Mesenchymal stem cell (in vitro differentiated cells and primary cell): ENCODE data around the gene LPA.
"Not testable (repeated sequence)": the region's sequence is repeated elsewhere in the genome, so short reads cannot be mapped to it uniquely, and the experiment has no call there.

Experiments
- DNase-seq: peaks from one replicate; pipeline ENCODE4 v3.0.0-alpha.2; 2013
- H2AFZ ChIP-seq: one replicate; pipeline ENCODE4 v1.6.1; 2013; ENCODE audit warnings: low read depth, mild to moderate bottlenecking, control low read depth, inconsistent platforms, low read length, moderate library complexity
- H2AK5ac ChIP-seq: 2 replicates; pipeline ENCODE4 v1.6.1; 2013; ENCODE audit warnings: low read length, moderate library complexity, mild to moderate bottlenecking, inconsistent platforms; ENCODE audit not compliant: severe bottlenecking
- H2BK120ac ChIP-seq: one replicate; pipeline ENCODE4 v1.6.1; 2013; ENCODE audit warnings: low read depth, mild to moderate bottlenecking, inconsistent platforms, low read length, moderate library complexity
- H2BK12ac ChIP-seq, 2 experiments: one replicate each; pipeline ENCODE4 v1.6.1; 2013; ENCODE audit warnings: inconsistent platforms in 2 of 2, low read length in 2 of 2, mild to moderate bottlenecking in 2 of 2, moderate library complexity in 2 of 2, control low read depth in 1 of 2
- H2BK15ac ChIP-seq: one replicate; pipeline ENCODE4 v1.6.1; 2013; ENCODE audit warnings: mild to moderate bottlenecking, low read depth, inconsistent platforms; ENCODE audit not compliant: poor library complexity, severe bottlenecking
- H2BK5ac ChIP-seq: 2 replicates; pipeline ENCODE4 v1.6.1; 2013; ENCODE audit warnings: low read depth, mild to moderate bottlenecking, low read length, control low read depth, inconsistent platforms; ENCODE audit not compliant: poor library complexity, severe bottlenecking
- H3K14ac ChIP-seq, 2 experiments: one replicate each; pipeline ENCODE4 v1.6.1; 2013; ENCODE audit warnings: inconsistent platforms in 2 of 2, low read length in 2 of 2, control low read depth in 1 of 2, mild to moderate bottlenecking in 1 of 2, moderate library complexity in 1 of 2
- H3K18ac ChIP-seq, 2 experiments: one replicate each; pipeline ENCODE4 v1.6.1; 2013; ENCODE audit warnings: inconsistent platforms in 2 of 2, low read length in 2 of 2, control low read depth in 1 of 2, low read depth in 1 of 2, mild to moderate bottlenecking in 1 of 2
- H3K23ac ChIP-seq, 2 experiments: one replicate each; pipeline ENCODE4 v1.6.1; 2013; ENCODE audit warnings: inconsistent platforms in 2 of 2, low read length in 2 of 2, mild to moderate bottlenecking in 2 of 2, moderate library complexity in 2 of 2, control low read depth in 1 of 2
- H3K27ac ChIP-seq: 2 replicates; pipeline ENCODE4 v1.5.1; 2013; ENCODE audit warnings: mild to moderate bottlenecking, moderate library complexity, low read length, control low read depth, inconsistent platforms; ENCODE audit not compliant: poor library complexity, severe bottlenecking
- H3K27me3 ChIP-seq, 2 experiments: 2 replicates each; pipeline versions ENCODE4 v1.6.1 to v1.7.0; 2013; ENCODE audit warnings: low read length in 2 of 2, mild to moderate bottlenecking in 2 of 2, moderate library complexity in 2 of 2, control low read depth in 1 of 2, inconsistent platforms in 1 of 2; ENCODE audit not compliant: control insufficient read depth in 1 of 2, insufficient read depth in 1 of 2
- H3K36me3 ChIP-seq, 2 experiments: 2 replicates each; pipeline versions ENCODE4 v1.6.1 to v1.7.0; 2013; ENCODE audit warnings: low read length in 2 of 2, control low read depth in 1 of 2, inconsistent platforms in 1 of 2, low read depth in 1 of 2, mild to moderate bottlenecking in 1 of 2; ENCODE audit not compliant: insufficient read depth in 2 of 2, control insufficient read depth in 1 of 2
- H3K4ac ChIP-seq, 2 experiments: one replicate each; pipeline ENCODE4 v1.6.1; 2013; ENCODE audit warnings: inconsistent platforms in 2 of 2, low read length in 2 of 2, mild to moderate bottlenecking in 2 of 2, moderate library complexity in 2 of 2, control low read depth in 1 of 2, low read depth in 1 of 2
- H3K4me1 ChIP-seq: 2 replicates; pipeline ENCODE4 v1.6.1; 2013; ENCODE audit warnings: low read depth, low read length, control low read depth; ENCODE audit not compliant: control insufficient read depth, insufficient read depth
- H3K4me2 ChIP-seq: 2 replicates; pipeline ENCODE4 v1.6.1; 2013; ENCODE audit warnings: low read length, mild to moderate bottlenecking, inconsistent platforms; ENCODE audit not compliant: poor library complexity, severe bottlenecking
- H3K4me3 ChIP-seq, 2 experiments: 2 replicates each; pipeline versions ENCODE4 v1.5.1 to v1.7.0; 2013; ENCODE audit warnings: low read length in 2 of 2, mild to moderate bottlenecking in 2 of 2, control low read depth in 1 of 2, low read depth in 1 of 2; ENCODE audit not compliant: insufficient read depth in 1 of 2
- H3K79me1 ChIP-seq: replicated peaks from 2 replicates; pipeline ENCODE4 v1.6.1; 2013; ENCODE audit warnings: mild to moderate bottlenecking, control low read depth, low read length, inconsistent platforms; ENCODE audit not compliant: poor library complexity, severe bottlenecking
- H3K9ac ChIP-seq: 2 replicates; pipeline ENCODE4 v1.7.0; 2013; ENCODE audit warnings: mild to moderate bottlenecking, low read length, moderate library complexity
- H3K9me3 ChIP-seq: 2 replicates; pipeline ENCODE4 v1.7.0; 2013; ENCODE audit warnings: mild to moderate bottlenecking, low read length; ENCODE audit not compliant: control insufficient read depth
- H4K8ac ChIP-seq: one replicate; pipeline ENCODE4 v1.6.1; 2013; ENCODE audit warnings: inconsistent platforms, mild to moderate bottlenecking, low read length, moderate library complexity
- H4K91ac ChIP-seq: one replicate; pipeline ENCODE4 v1.6.1; 2013; ENCODE audit warnings: mild to moderate bottlenecking, low read length, inconsistent platforms
- WGBS: methylation state at CpG from one replicate; pipeline ENCODE4 v1.1.7; 2013; ENCODE audit warnings: mixed read lengths; 5-methylcytosine and 5-hydroxymethylcytosine counted together

Gene LPA

DNA sequence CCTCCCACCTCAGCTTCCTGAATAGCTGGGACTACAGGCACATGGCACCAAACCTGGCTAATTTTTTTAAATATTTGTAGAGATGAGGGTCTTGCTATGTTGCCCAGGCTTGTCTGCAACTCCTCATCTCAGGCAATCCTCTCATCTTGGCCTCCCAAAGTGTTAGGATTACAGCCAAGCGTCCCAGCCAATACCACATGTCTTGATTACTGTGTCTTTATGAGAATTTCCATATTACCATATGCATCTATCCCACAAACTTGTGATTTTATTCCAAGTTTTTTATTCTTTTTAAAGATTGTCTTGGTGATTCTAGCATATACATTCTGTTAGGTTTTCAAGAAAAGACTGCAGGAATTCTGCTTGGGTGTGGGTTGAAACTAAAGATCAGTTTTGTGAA is 82.7 kb downstream of the LPA start:
- no peaks in the 10 kb centered on the region for H3K27me3 ChIP-seq
- no peak overlapping the region for H3K4me3 ChIP-seq
- H3K23ac ChIP-seq = no peak overlapping the region
- H4K8ac ChIP-seq = no peak overlapping the region
- peaks cover 8% of the 10 kb centered on the region for H3K9me3 ChIP-seq
- H3K79me1 ChIP-seq = no peaks in the 10 kb centered on the region
- H3K4me1 ChIP-seq = no peaks in the 10 kb centered on the region
- H2BK120ac ChIP-seq = no peak overlapping the region
- no peak overlapping the region for H2BK5ac ChIP-seq
- no peak overlapping the region for H4K91ac ChIP-seq
- no peak overlapping the region for H3K4ac ChIP-seq
- WGBS = no CpG with 5 or more reads among the region's 1 CpG
- no peak overlapping the region for H2BK12ac ChIP-seq
- no peak for DNase-seq
- no peak overlapping the region for H3K18ac ChIP-seq
- H2AFZ ChIP-seq = no peak overlapping the region
- no peak overlapping the region for H2BK15ac ChIP-seq
- H3K36me3 ChIP-seq = no peaks in the 10 kb centered on the region
- H3K4me2 ChIP-seq = no peak overlapping the region
- H3K9ac ChIP-seq = no peak overlapping the region
- no peak overlapping the region for H2AK5ac ChIP-seq
- no peak overlapping the region for H3K27ac ChIP-seq
- no peak overlapping the region for H3K14ac ChIP-seq

GRCh38 chr6:160578515-160578914 is 85.6 kb downstream of the LPA start:
- H3K14ac ChIP-seq, H3K79me1 ChIP-seq, H3K36me3 ChIP-seq, DNase-seq, H4K8ac ChIP-seq, H2BK12ac ChIP-seq, H2BK15ac ChIP-seq, H3K27ac ChIP-seq, H3K27me3 ChIP-seq, H2AK5ac ChIP-seq, H3K23ac ChIP-seq, H3K4ac ChIP-seq, H3K4me3 ChIP-seq, H2BK5ac ChIP-seq, H3K4me2 ChIP-seq, H2BK120ac ChIP-seq, H4K91ac ChIP-seq, H3K4me1 ChIP-seq, H2AFZ ChIP-seq, H3K9ac ChIP-seq, H3K18ac ChIP-seq: not testable (repeated sequence)
- H3K9me3 ChIP-seq = peaks cover 14% of the 10 kb centered on the region
- WGBS = 57% methylated on average over 5 of the region's 5 CpGs

DNA sequence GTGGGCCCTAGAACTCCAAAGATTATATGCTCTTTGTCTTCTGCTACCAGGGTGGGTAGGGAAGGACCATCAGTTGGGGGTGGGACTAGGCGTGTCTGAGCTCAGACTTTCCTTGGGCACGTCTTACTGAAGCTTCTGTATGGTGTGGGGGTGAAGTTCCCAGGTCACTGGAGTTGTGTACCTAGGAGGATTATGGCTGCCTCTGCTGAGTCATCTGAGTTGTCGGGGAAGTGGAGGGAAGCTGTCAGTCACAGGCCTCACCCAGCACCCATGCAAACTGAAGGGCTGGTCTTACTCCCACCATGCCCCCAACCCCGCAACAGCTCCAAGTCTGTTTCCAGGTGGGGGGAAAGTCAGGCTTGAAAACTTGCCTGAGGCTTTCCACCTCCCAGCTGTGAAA is 90.1 kb downstream of the LPA start:
- Histone ChIP-seq H3K79me1 (no peaks in the 10 kb centered on the region), H3K4me3 (no peak overlapping the region), H3K27ac (no peak overlapping the region), H3K36me3 (no peaks in the 10 kb centered on the region), H2AFZ (no peak overlapping the region), H3K9ac (no peak overlapping the region), H3K18ac (no peak overlapping the region), H3K4ac (no peak overlapping the region), H4K91ac (no peak overlapping the region), H2BK15ac (no peak overlapping the region), H2BK12ac (no peak overlapping the region), H2BK120ac (no peak overlapping the region), H3K14ac (no peak overlapping the region), H2AK5ac (no peak overlapping the region), H3K9me3 (peaks cover 7% of the 10 kb centered on the region), H4K8ac (no peak overlapping the region), H2BK5ac (no peak overlapping the region), H3K4me2 (no peak overlapping the region), H3K4me1 (no peaks in the 10 kb centered on the region), H3K27me3 (no peaks in the 10 kb centered on the region), H3K23ac (no peak overlapping the region)
- 57% methylated on average over 3 of the region's 4 CpGs for WGBS
- no peak for DNase-seq

DNA sequence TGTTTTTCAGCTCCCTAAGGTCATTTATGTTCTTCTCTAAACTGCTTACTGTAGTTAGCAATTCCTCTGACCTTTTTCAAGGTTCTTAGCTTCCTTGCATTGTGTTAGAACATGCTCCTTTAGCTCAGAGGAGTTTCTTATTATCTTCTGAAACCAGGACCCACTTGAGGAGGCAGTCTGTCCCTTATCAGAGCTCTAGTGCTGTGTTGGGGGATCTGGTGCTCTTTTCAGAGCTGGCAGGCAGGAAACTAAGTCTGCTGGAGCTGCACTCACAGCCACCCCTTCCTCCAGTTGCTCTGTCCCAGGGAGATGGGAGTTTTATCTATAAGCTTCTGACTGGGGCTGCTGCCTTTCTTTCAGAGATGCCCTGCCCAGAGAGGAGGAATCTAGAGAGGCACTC is 92.9 kb downstream of the LPA start:
- H2BK5ac ChIP-seq, H3K4me1 ChIP-seq, H3K18ac ChIP-seq, DNase-seq, H4K8ac ChIP-seq, H3K27me3 ChIP-seq, H4K91ac ChIP-seq, H2BK15ac ChIP-seq, H3K9ac ChIP-seq, H3K9me3 ChIP-seq, H2BK120ac ChIP-seq, H2BK12ac ChIP-seq, H3K79me1 ChIP-seq, H3K4me2 ChIP-seq, H2AK5ac ChIP-seq, H3K4ac ChIP-seq, H3K23ac ChIP-seq, H3K36me3 ChIP-seq, H3K14ac ChIP-seq, H3K4me3 ChIP-seq, H2AFZ ChIP-seq, H3K27ac ChIP-seq: not testable (repeated sequence)
